Right atrium auricular region (tissue), 2 donors: ENCODE measurements around the gene NAV2. TPM values are rescaled to one million over a fixed set of nuclear protein-coding genes. Genes with fewer than 3 reads are reported as not detected.

Source experiments
- DNase-seq: peaks from one replicate; pipeline ENCODE4 v3.0.0-alpha.2; 2019; ENCODE audit warnings: low spot score
- H3K27ac ChIP-seq, 2 donors: fragments of 200-600 bp; sonication (generic); 1 replicate in 1 of 2; 2 replicates in 1 of 2; pipeline ENCODE4 v1.5.1; 2016 to 2019
- H3K27me3 ChIP-seq, 2 donors: fragments of 200-600 bp; sonication (generic); one replicate each; pipeline versions ENCODE4 v1.5.1 to v1.6.0; 2017 to 2019
- H3K36me3 ChIP-seq: fragments of 200-600 bp; sonication (generic); one replicate; pipeline ENCODE4 v1.5.1; 2016
- H3K4me1 ChIP-seq, 2 donors: fragments of 200-600 bp; sonication (generic); one replicate each; pipeline versions ENCODE4 v1.5.1 to v1.6.0; 2017 to 2019
- H3K4me3 ChIP-seq, 2 donors: fragments of 200-600 bp; sonication (generic); 1 replicate in 1 of 2; 2 replicates in 1 of 2; pipeline ENCODE4 v1.5.1; 2017 to 2019; ENCODE audit warnings: mild to moderate bottlenecking in 1 of 2, moderate library complexity in 1 of 2
- H3K9me3 ChIP-seq, 2 donors: fragments of 200-600 bp; sonication (generic); one replicate each; pipeline ENCODE4 v1.5.1; 2019
- total RNA-seq, 2 donors: library from RNA; depleted of rRNA; stranded (reverse); fragments of >200 nt; gene quantifications; one replicate each; pipeline ENCODE4 v1.1.0, GENCODE V29; 2016
- TF ChIP-seq, protein P1 (sequence below), 2 donors: fragments of 200-600 bp; sonication (generic); IDR thresholded peaks; one replicate each; pipeline ENCODE4 v1.5.1; 2019; ENCODE audit warnings: antibody characterized with exemption in 2 of 2

NAV2 gene
- total RNA-seq, 2 donors from 2014 or later, result 11.4 to 19.2 TPM

DNA sequence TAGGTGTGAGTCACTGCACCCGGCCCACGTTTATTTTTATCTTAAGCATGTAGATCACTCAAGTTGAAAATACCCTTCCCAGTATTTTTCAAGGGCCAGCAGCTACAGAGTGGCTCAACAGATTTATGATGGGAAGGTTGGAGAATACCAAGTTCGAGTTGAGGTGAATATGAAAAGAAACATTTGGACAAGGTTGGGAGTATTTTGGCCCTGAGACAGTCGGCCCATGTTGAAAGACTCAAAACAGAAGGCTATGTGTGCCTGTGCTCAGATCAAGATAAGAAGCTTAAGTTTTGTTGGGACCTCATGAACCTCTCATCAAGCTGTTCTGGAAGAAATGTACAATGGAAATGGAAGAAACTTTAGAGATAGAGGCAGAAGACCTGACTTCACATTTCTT lies 248.6 kb downstream of the NAV2 start:
- Histone ChIP-seq H3K4me1 (peaks cover 0 to 19% of the 10 kb centered on the region in 2 donors), H3K9me3 (no peaks in the 10 kb centered on the region), H3K27ac (no peak overlapping the region), H3K27me3 (no peaks in the 10 kb centered on the region), H3K4me3 (no peak overlapping the region), H3K36me3 (no peaks in the 10 kb centered on the region)
- TF ChIP-seq, protein P1, sequence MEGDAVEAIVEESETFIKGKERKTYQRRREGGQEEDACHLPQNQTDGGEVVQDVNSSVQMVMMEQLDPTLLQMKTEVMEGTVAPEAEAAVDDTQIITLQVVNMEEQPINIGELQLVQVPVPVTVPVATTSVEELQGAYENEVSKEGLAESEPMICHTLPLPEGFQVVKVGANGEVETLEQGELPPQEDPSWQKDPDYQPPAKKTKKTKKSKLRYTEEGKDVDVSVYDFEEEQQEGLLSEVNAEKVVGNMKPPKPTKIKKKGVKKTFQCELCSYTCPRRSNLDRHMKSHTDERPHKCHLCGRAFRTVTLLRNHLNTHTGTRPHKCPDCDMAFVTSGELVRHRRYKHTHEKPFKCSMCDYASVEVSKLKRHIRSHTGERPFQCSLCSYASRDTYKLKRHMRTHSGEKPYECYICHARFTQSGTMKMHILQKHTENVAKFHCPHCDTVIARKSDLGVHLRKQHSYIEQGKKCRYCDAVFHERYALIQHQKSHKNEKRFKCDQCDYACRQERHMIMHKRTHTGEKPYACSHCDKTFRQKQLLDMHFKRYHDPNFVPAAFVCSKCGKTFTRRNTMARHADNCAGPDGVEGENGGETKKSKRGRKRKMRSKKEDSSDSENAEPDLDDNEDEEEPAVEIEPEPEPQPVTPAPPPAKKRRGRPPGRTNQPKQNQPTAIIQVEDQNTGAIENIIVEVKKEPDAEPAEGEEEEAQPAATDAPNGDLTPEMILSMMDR (IDR thresholded peaks at IDR 0.05), result no peak
- DNase-seq, result no peak

DNA sequence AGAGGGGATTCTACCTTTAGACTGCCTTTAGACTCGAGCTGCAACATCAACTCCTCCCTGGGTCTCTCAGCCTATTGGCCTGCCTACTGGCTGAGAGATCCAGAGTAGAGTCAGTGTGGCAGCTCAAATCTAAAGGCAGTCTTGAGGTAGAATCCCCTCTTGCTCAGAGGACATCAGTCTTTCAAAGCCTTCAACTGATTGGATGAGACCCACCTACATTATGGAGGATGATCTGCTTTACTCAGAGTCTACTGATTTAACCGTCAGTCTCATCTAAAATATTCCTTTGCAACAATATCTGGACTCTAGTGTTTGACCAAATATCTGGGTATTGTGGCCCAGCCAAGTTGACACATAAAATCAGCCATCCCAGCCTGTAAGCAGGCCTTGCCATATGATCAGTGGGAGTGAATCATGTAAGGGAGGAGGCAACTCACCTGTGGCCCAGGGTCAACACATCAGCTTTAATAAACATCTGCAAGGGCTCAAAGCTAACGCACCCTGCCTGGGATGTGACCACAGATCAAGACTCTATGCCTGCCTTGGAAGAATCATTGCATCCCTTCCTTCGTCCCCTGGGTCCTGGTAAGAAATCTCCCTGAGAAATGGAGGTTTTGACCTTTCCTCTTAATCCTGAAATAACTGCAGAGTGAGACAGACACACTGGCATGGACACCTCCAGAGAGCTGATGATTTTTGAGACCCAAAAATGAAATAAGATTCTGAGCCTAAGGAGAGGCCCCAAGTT lies 249.6 kb downstream of the NAV2 start:
- DNase-seq, result no peak
- no peak overlapping the region for H3K27ac ChIP-seq
- no peak overlapping the region for H3K4me3 ChIP-seq
- H3K4me1 ChIP-seq, result peaks cover 0 to 9% of the 10 kb centered on the region in 2 donors
- no peaks in the 10 kb centered on the region for H3K9me3 ChIP-seq
- H3K36me3 ChIP-seq, result no peaks in the 10 kb centered on the region
- no peaks in the 10 kb centered on the region for H3K27me3 ChIP-seq
- TF ChIP-seq, protein P1 (IDR thresholded peaks at IDR 0.05), result no peak

DNA sequence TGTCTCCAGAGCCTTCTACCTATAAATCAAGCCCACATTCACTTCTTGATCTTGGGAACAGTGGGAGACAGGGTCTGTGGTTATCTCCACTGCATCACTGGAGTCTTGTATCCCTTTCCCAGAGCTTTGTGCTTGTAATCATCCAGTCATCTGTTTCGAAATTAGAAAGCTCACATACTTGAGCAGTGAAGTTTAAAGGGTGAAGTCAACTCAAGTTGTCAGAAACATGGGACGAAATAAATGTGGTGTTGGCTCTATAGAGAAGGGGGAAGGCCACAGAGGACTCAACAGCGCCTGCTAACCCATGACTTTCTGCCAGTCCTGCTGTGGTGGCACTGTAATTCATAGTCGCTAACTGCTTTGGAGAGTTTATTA lies 250.2 kb downstream of the NAV2 start:
- TF ChIP-seq, protein P1 (IDR thresholded peaks at IDR 0.05), result no peak
- Histone ChIP-seq H3K9me3 (no peaks in the 10 kb centered on the region), H3K4me1 (peaks cover 0 to 3% of the 10 kb centered on the region in 2 donors), H3K27ac (no peak overlapping the region), H3K36me3 (no peaks in the 10 kb centered on the region), H3K4me3 (no peak overlapping the region), H3K27me3 (no peaks in the 10 kb centered on the region)
- DNase-seq, result no peak

- H3K27ac ChIP-seq, result no peak overlapping the region
- no peak for DNase-seq
- H3K9me3 ChIP-seq, result no peaks in the 10 kb centered on the region
- H3K36me3 ChIP-seq, result no peaks in the 10 kb centered on the region
- no peaks in the 10 kb centered on the region for H3K27me3 ChIP-seq
- H3K4me3 ChIP-seq, result no peak overlapping the region
- no peaks in the 10 kb centered on the region for H3K4me1 ChIP-seq
- TF ChIP-seq, protein P1 (IDR thresholded peaks at IDR 0.05), result no peak
These were observed 251.2 kb downstream of the NAV2 start for GRCh38 chr11:19963697-19964387.

- Histone ChIP-seq H3K4me1 (peaks cover 0 to 4% of the 10 kb centered on the region in 2 donors), H3K4me3 (no peak overlapping the region), H3K27me3 (no peaks in the 10 kb centered on the region), H3K36me3 (no peaks in the 10 kb centered on the region), H3K9me3 (no peaks in the 10 kb centered on the region), H3K27ac (no peak overlapping the region)
- no peak for DNase-seq
- TF ChIP-seq, protein P1 (IDR thresholded peaks at IDR 0.05), result no peak
These were observed 253.8 kb downstream of the NAV2 start for GRCh38 chr11:19966441-19966840.
